Measurements from ENCODE around the gene MYO1D.

DNA sequence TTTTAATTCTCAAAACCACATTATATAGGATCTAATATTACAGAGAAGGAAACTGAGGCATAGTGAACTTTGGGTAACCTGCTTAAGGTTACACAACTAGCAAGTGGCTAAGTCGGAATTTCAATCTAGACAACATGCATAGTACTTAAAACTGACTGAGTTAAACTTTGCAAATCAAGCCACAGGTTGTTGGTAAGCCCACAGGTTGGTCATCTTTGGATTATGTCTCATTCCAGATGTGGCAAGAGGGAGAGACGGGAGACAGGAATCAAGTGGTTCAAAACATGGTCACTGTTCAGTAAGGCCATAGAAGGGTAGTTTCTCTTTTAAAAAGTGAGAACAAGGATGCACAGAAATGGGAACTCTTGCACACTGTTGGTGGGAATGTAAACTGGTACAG is 57.1 kb downstream of the MYO1D start:
- TF ChIP-seq, protein P1, sequence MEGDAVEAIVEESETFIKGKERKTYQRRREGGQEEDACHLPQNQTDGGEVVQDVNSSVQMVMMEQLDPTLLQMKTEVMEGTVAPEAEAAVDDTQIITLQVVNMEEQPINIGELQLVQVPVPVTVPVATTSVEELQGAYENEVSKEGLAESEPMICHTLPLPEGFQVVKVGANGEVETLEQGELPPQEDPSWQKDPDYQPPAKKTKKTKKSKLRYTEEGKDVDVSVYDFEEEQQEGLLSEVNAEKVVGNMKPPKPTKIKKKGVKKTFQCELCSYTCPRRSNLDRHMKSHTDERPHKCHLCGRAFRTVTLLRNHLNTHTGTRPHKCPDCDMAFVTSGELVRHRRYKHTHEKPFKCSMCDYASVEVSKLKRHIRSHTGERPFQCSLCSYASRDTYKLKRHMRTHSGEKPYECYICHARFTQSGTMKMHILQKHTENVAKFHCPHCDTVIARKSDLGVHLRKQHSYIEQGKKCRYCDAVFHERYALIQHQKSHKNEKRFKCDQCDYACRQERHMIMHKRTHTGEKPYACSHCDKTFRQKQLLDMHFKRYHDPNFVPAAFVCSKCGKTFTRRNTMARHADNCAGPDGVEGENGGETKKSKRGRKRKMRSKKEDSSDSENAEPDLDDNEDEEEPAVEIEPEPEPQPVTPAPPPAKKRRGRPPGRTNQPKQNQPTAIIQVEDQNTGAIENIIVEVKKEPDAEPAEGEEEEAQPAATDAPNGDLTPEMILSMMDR (IDR thresholded peaks at IDR 0.05): no peak
- no peak for TF ChIP-seq EZH2 (IDR thresholded peaks at IDR 0.05; ENCODE audit: borderline replicate concordance, insufficient read depth, low read depth, low read length, poor library complexity, severe bottlenecking)
